OCI-LY1 (cell line): ENCODE data around the gene UBR3.

ENCODE experiments used
- CTCF ChIP-seq: fragments of 200-600 bp; sonication (generic), shearing (Covaris generic); IDR thresholded peaks from 2 replicates; pipeline ENCODE4 v1.5.1; 2017; ENCODE audit warnings: mild to moderate bottlenecking, antibody characterized with exemption, low read length, moderate library complexity, mixed read lengths
- EZH2 ChIP-seq: fragments of 200-600 bp; sonication (generic), shearing (Covaris generic); IDR thresholded peaks from 2 replicates; pipeline ENCODE4 v1.8.0; 2017; ENCODE audit warnings: borderline replicate concordance, mixed run types, mild to moderate bottlenecking, antibody characterized with exemption, low read length, moderate library complexity, mixed read lengths

GRCh38 chr2:169980643-169981042 lies 153.4 kb downstream of the UBR3 start:
- no peak for TF ChIP-seq CTCF
- TF ChIP-seq EZH2 = no peak
